ENCODE measurements around the gene RBFOX2. TPM values are rescaled to one million over a fixed set of nuclear protein-coding genes. Genes with fewer than 3 reads are reported as not detected.

RBFOX2 gene
- total RNA-seq, 3 donors from 2014 or later, result 5.6 to 6.9 (median 6.5) TPM

DNA sequence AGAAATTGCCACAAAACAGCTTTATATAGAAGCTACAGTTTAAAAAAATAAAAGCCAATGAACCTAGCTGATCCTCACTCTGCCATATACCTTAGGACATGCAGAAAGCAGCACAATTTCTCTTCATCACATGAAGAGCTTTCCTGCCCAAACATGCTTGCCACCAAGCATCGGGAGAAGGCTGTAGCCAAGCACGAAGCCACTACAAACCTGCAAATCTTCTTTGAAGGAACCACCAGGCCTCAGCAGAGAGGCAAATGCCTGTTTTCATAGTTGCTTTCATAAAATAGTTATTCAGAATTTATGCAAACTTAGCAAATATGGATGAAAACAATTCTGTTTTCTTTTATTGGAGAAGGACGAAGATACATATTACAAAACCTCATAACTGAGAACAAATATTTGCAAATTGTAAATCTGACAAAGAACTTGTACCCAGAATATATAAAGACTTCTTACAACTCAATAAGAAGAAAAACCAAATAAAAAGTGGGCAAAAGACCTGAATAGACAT lies 100.3 kb downstream of the RBFOX2 start:
- no peaks in the 10 kb centered on the region for H3K9me3 Mint-ChIP-seq
- no peaks in the 10 kb centered on the region for H3K4me1 Mint-ChIP-seq (ENCODE audit: low read depth)
- H3K4me3 Mint-ChIP-seq, result no peak overlapping the region
- peaks cover 8% of the 10 kb centered on the region for H3K27me3 Mint-ChIP-seq (ENCODE audit: low read depth)
- ATAC-seq (no peak), DNase-seq (no peak)
- H3K36me3 Mint-ChIP-seq (ENCODE audit: insufficient read depth), result no peaks in the 10 kb centered on the region

DNA sequence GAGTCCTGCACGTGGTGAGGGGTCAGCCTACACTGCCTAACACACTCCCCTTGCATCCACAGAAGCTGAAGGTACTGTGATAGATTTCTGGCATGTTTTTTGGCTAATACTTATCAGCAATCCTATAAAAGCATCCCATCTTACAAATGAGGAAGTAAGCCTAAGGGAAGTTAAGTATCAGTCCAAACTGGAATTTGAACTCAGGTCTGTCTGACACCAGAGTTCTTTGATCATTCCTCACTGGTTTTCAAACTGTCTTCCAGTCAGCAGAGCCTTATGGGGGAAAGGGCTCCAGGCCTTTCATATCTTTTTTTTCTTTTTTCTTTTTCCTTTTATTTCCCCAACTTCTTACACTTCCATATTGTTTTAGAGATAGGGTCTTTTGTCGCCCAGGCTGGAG lies 105.6 kb downstream of the RBFOX2 start:
- Mint-ChIP-seq H3K27me3 (ENCODE audit: low read depth) (peaks cover 4% of the 10 kb centered on the region), H3K9me3 (no peaks in the 10 kb centered on the region), H3K4me3 (no peak overlapping the region), H3K4me1 (ENCODE audit: low read depth) (peaks cover 4% of the 10 kb centered on the region), H3K36me3 (ENCODE audit: insufficient read depth) (no peaks in the 10 kb centered on the region)
- ATAC-seq (no peak), DNase-seq (no peak)

DNA sequence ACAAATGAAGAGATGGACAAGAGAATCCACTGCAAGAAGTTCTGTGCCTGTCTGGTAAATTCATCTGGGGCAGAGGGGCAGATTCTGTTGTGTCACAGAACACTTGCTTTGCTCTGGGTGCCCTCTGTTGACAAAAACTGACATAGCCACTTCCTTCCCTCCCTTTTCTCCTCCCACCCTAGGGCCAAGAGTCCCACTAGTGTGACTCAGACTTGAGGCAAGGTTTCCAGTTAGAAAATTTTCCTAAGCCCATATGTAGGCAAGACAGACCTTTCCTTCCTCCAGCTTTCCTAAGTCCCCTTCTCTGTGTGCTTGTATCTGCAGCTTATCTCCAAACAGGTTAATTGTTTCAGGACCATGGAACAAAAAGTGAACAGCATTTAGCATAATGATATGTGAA lies 106.8 kb downstream of the RBFOX2 start:
- Mint-ChIP-seq H3K27me3 (ENCODE audit: low read depth) (peaks cover 4% of the 10 kb centered on the region), H3K9me3 (no peaks in the 10 kb centered on the region), H3K36me3 (ENCODE audit: insufficient read depth) (no peaks in the 10 kb centered on the region), H3K4me1 (ENCODE audit: low read depth) (peaks cover 4% of the 10 kb centered on the region), H3K4me3 (no peak overlapping the region)
- DNase-seq, result peak; percentile 16
- peak; percentile 43 to 63 for ATAC-seq

DNA sequence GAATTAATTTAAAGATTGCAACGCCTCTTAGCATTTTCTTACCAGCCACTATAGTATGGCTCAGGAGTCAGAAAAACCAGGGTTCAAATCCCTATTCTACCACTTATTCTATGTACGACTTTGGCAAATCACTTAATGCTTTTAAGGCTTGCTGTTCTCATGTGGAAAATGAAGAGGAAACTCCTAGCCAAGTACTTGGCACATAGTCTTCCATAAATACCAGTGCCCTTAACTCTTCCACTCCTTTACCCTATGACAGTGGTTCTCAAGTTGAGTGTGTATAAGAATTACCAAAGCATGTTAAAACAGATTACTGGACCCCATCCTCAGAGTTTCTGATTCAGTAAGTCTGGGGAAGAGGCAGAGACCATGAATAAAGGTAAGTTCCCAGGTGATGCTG lies 107.6 kb downstream of the RBFOX2 start:
- DNase-seq (no peak), ATAC-seq (no peak)
- Mint-ChIP-seq H3K36me3 (ENCODE audit: insufficient read depth) (no peaks in the 10 kb centered on the region), H3K9me3 (no peaks in the 10 kb centered on the region), H3K4me1 (ENCODE audit: low read depth) (peaks cover 4% of the 10 kb centered on the region), H3K27me3 (ENCODE audit: low read depth) (peaks cover 2% of the 10 kb centered on the region), H3K4me3 (no peak overlapping the region)

DNA sequence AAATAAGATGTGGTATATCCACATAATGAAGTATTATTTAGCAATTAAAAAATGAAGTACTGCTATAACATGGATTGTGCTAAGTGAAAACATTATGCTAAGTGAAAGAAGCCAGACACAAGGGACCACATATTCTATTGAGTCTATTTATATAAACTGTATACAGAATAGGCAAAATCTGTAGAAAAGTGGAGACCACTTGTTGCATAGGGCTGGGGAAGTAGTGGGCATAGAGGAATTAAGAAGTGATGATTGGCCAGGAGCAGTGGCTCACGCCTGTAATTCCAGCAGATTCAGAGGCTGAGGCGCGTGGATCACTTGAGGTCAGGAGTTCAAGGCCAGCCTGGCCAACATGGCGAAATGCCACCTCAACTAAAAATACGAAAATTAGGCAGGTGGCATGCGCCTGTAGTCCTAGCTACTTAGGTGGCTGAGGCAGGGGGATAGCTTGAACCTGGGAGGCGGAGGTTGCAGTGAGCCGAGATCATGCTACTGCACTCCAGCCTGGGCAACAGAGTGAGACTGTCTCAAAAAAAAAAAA lies 109.6 kb downstream of the RBFOX2 start:
- H3K4me3 Mint-ChIP-seq, result no peak overlapping the region
- DNase-seq, result no peak
- no peaks in the 10 kb centered on the region for H3K9me3 Mint-ChIP-seq
- H3K4me1 Mint-ChIP-seq (ENCODE audit: low read depth), result peaks cover 15% of the 10 kb centered on the region
- no peak for ATAC-seq
- H3K27me3 Mint-ChIP-seq (ENCODE audit: low read depth), result peaks cover 8% of the 10 kb centered on the region
- no peaks in the 10 kb centered on the region for H3K36me3 Mint-ChIP-seq (ENCODE audit: insufficient read depth)

DNA sequence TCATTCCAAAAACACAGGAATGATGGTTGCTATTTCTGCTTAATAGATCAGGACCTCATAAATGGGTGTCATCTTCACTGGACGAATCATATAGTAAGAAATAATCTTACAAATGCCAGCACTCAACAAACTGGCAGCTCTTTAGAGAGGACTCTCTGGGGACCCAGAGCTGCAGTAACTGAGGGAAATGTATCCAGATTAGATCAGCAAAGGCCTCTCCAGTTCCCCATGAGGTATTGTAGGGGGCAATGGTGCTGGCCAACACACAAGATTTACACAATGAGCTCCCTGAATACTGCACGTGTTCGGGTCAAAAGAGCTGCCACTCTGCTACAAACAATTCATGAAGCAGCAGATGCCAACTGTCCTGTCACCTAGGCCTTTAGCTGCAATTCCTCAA lies 110.2 kb downstream of the RBFOX2 start:
- DNase-seq (no peak), ATAC-seq (no peak)
- H3K36me3 Mint-ChIP-seq (ENCODE audit: insufficient read depth), result no peaks in the 10 kb centered on the region
- H3K27me3 Mint-ChIP-seq (ENCODE audit: low read depth), result peaks cover 7% of the 10 kb centered on the region
- H3K4me1 Mint-ChIP-seq (ENCODE audit: low read depth), result peaks cover 15% of the 10 kb centered on the region
- H3K9me3 Mint-ChIP-seq, result no peaks in the 10 kb centered on the region
- H3K4me3 Mint-ChIP-seq, result no peak overlapping the region

DNA sequence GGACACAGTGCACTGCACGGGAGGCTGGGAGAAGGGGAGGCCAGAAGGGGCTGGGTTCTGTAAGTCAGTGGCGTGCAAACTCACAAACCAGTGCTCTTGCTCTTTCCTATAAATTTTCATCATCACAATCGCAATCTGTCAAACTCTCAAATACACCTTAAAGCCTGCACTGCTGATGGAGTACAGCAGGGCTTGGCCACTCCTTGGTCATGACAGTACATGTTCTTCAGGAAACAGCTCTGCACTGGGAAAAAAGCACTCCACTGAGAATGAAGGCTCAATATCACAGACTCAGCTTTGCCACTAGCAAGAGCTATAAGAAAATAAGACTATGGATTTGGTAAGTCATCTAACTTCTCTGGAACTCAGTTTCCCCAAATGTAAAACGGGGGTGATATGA lies 111.0 kb downstream of the RBFOX2 start:
- peaks cover 7% of the 10 kb centered on the region for H3K27me3 Mint-ChIP-seq (ENCODE audit: low read depth)
- no peaks in the 10 kb centered on the region for H3K36me3 Mint-ChIP-seq (ENCODE audit: insufficient read depth)
- no peak overlapping the region for H3K4me3 Mint-ChIP-seq
- ATAC-seq (no peak), DNase-seq (no peak)
- H3K4me1 Mint-ChIP-seq (ENCODE audit: low read depth), result peaks cover 15% of the 10 kb centered on the region
- H3K9me3 Mint-ChIP-seq, result no peaks in the 10 kb centered on the region

DNA sequence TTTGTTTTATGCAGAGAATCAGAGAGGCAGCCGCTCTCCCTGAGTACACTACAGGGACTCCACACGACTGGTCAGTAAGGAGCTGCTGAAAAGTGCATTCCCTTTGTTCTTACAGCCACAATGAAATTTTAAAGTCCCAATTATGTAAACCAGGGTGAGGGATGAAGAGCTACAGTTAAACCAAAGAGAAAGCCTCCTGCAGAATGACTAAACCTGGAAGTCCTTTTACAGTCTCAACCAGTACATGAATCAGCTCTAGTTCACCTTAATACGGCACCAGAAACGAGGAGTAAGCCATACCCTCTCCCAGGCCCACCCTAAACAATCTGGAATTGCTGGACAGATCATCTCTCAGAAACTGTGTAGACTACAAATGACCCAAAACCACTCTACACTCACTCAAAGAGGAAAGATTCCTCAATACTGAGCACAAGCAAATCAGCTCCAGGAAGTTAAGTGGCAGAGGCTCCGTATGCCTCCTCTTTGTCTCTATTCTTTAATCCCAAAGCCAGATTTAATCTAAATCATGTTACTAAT lies 113.1 kb downstream of the RBFOX2 start:
- H3K4me3 Mint-ChIP-seq, result no peak overlapping the region
- H3K9me3 Mint-ChIP-seq, result no peaks in the 10 kb centered on the region

DNA sequence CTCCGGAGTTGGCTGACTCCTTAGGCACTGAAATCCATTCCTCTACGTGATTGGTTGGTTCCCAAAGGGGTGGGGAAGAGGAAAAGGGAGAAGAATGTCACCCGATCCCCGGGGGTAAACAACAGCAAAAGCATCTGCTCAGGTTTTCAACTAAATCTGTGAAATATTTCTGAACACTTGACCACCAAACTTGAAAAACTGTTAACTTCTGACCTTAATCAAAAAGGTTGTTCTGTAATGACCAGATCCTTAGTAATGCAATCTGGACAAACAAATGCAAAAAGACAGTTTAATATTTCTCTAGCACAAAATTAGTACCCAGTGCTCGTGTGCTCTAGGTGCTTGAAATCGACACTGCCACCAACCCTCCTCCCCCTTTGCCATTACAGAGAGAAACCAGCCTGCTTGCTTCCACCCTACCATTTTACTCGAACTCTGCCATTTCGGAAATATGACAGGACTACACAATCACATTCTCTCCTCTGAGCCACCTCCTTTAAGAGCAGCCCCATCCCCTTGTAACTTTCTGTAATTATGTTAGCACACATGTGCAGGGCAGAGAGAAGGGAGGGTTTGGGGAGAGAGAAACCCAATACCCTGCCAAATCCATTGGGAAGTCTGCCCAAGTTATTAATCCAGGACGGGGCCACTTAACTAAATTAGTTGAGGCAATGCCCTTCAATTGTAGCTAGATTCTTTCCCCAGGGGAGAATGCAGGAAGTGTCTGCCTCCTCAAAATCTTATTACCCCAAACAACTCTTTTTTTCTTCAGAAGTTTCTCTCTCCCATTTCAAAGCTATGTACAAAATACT lies 113.8 kb downstream of the RBFOX2 start:
- ATAC-seq (peak in 1 of 2 donors; percentile 46), DNase-seq (no peak)
- Mint-ChIP-seq H3K27me3 (ENCODE audit: low read depth) (peaks cover 9% of the 10 kb centered on the region), H3K4me3 (peak overlapping the region; percentile 10), H3K4me1 (ENCODE audit: low read depth) (peaks cover 11% of the 10 kb centered on the region), H3K36me3 (ENCODE audit: insufficient read depth) (no peaks in the 10 kb centered on the region), H3K9me3 (no peaks in the 10 kb centered on the region)

More for the DNA sequence above, 113.1 kb downstream of the RBFOX2 start:
- Mint-ChIP-seq H3K36me3 (ENCODE audit: insufficient read depth) (no peaks in the 10 kb centered on the region), H3K27me3 (ENCODE audit: low read depth) (peaks cover 9% of the 10 kb centered on the region), H3K4me1 (ENCODE audit: low read depth) (peaks cover 11% of the 10 kb centered on the region)
- no peak for DNase-seq
- ATAC-seq, result peak; percentile 34 to 43

DNA sequence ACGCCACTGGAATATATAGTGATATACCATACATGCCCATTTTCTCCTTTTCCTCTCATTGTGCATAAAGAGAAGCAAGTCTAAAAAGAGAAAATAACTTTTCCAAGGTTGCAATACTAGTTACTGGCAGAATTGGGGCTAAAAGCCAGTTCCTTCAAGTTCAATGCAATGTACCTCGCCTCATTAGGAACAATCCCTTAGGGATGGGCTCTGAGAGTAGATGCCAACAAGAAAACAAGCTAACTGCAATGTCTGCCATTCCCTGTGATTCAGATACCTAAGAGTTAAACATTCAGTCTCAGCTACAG lies 114.3 kb downstream of the RBFOX2 start:
- Mint-ChIP-seq H3K4me1 (ENCODE audit: low read depth) (peaks cover 11% of the 10 kb centered on the region), H3K4me3 (no peak overlapping the region), H3K27me3 (ENCODE audit: low read depth) (peaks cover 9% of the 10 kb centered on the region), H3K36me3 (ENCODE audit: insufficient read depth) (no peaks in the 10 kb centered on the region), H3K9me3 (no peaks in the 10 kb centered on the region)
- ATAC-seq (no peak), DNase-seq (no peak)

DNA sequence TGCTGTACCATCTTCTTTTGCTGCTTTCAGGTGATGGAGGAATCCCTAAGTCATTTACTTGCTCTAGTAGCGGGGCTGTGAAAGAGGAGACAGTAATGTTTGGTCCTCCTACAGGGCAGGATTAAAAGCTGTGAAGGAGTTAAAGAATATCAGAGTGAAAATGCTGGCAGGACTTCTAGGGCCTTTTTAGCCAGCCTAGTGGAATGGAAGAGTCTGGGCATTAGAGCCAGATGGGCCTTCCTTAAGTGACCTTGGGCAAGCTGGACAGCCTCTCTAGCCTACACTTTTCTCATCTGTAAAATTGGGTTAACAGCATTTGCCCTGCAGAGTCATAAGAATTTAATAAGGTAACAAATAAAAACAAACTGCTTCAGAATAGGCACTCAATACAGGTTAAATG lies 114.7 kb downstream of the RBFOX2 start:
- ATAC-seq, result no peak
- Mint-ChIP-seq H3K4me3 (no peak overlapping the region), H3K9me3 (no peaks in the 10 kb centered on the region), H3K27me3 (ENCODE audit: low read depth) (peaks cover 9% of the 10 kb centered on the region), H3K4me1 (ENCODE audit: low read depth) (peaks cover 11% of the 10 kb centered on the region), H3K36me3 (ENCODE audit: insufficient read depth) (no peaks in the 10 kb centered on the region)
- DNase-seq, result no peak

DNA sequence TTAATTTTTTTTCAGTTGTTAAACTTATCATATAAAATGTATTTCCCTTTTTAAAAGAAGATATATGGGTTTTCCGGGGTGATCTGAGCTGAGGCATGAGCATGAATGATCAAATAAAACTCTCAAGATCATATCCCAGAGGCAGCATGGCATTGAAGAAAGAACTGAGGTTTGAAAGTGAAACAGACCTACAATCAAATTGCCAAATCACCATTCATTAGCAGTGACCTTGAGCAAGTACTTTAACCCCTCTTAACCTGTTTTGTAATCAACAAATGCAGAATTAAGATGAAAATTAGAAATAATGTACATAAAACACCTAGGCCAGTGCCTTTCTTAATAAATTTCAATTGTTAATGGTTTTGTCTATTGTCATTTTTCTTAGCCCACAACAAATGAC lies 116.0 kb downstream of the RBFOX2 start:
- DNase-seq (no peak), ATAC-seq (no peak)
- peaks cover 11% of the 10 kb centered on the region for H3K4me1 Mint-ChIP-seq (ENCODE audit: low read depth)
- peaks cover 9% of the 10 kb centered on the region for H3K27me3 Mint-ChIP-seq (ENCODE audit: low read depth)
- no peak overlapping the region for H3K4me3 Mint-ChIP-seq
- no peaks in the 10 kb centered on the region for H3K9me3 Mint-ChIP-seq
- H3K36me3 Mint-ChIP-seq (ENCODE audit: insufficient read depth), result no peaks in the 10 kb centered on the region

DNA sequence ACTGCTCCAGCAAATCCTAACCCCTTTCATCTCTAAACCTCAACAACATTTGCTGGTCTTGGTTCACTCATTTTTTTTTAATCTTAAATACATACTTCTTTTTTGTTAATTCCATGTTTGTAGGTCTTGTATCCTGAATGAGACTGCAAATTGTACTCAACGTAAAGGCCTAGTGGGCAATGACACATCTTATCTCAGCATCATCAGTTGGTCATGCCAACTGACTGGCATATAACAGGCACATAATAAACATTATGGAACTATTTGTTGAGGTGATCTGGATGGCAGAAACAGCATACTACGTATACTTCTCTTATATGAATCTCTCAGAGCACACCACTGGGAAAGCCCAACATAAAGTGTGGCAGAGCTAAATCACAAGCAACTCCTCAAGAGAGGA lies 116.7 kb downstream of the RBFOX2 start:
- peaks cover 9% of the 10 kb centered on the region for H3K27me3 Mint-ChIP-seq (ENCODE audit: low read depth)
- peaks cover 11% of the 10 kb centered on the region for H3K4me1 Mint-ChIP-seq (ENCODE audit: low read depth)
- DNase-seq (no peak), ATAC-seq (no peak)
- H3K4me3 Mint-ChIP-seq, result no peak overlapping the region
- no peaks in the 10 kb centered on the region for H3K36me3 Mint-ChIP-seq (ENCODE audit: insufficient read depth)
- no peaks in the 10 kb centered on the region for H3K9me3 Mint-ChIP-seq

DNA sequence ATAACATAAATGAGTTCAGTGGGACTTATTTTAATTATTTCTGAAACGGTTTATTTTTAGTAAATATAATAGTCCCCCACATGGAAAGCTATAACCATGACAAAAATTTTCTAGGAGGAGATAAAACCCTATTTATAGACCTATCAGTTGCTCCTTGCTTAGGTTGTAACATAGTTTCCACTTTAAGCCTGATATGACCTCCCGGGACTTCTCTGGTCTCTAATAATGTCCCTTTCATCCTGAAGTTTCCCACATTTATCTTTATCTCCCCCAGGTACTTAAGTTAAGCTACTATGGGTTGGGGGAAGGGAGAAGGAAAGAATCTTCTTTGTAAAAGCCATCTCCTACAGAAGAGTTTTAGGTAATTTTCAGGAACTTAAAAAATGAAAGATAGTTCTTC lies 117.7 kb downstream of the RBFOX2 start:
- peaks cover 11% of the 10 kb centered on the region for H3K4me1 Mint-ChIP-seq (ENCODE audit: low read depth)
- no peak overlapping the region for H3K4me3 Mint-ChIP-seq
- ATAC-seq (no peak), DNase-seq (no peak)
- H3K9me3 Mint-ChIP-seq, result no peaks in the 10 kb centered on the region
- H3K27me3 Mint-ChIP-seq (ENCODE audit: low read depth), result peaks cover 9% of the 10 kb centered on the region
- no peaks in the 10 kb centered on the region for H3K36me3 Mint-ChIP-seq (ENCODE audit: insufficient read depth)

Data from activated T-cell treated with anti-CD3 and anti-CD28 coated beads, Interleukin-2, amount 50 U/mL, for 4 hours (primary cell).